Left lung (tissue), 10 donors: ENCODE data around the gene MARK1. TPM values are rescaled to one million over a fixed set of nuclear protein-coding genes. Genes with fewer than 3 reads are reported as not detected.

Experiments
- ATAC-seq: fragments of 200-7000 bp; cut with Tn5 transposase; one replicate; pipeline ENCODE4 v1.9.1; 2020; ENCODE audit warnings: moderate library complexity
- DNase-seq, 4 donors: peaks; one replicate each; pipeline ENCODE4 v3.0.0-alpha.2; 2013 to 2020
- H3K27ac ChIP-seq, 2 donors: fragments of 200-600 bp; sonication (generic) in 1 of 2; one replicate each; pipeline versions ENCODE4 v1.5.0 to v1.8.0; 2020 to 2021
- H3K27me3 ChIP-seq, 2 donors: fragments of 200-600 bp; sonication (generic) in 1 of 2; one replicate each; pipeline versions ENCODE4 v1.5.0 to v1.8.0; 2020 to 2021
- H3K36me3 ChIP-seq, 2 donors: fragments of 200-600 bp; sonication (generic) in 1 of 2; one replicate each; pipeline versions ENCODE4 v1.5.0 to v1.8.0; 2020 to 2021
- H3K4me1 ChIP-seq, 2 donors: fragments of 200-600 bp; one replicate each; pipeline ENCODE4 v1.8.0; 2021
- H3K4me3 ChIP-seq, 2 donors: fragments of 200-600 bp; sonication (generic) in 1 of 2; one replicate each; pipeline versions ENCODE4 v1.5.0 to v1.8.0; 2020 to 2021; ENCODE audit warnings: mild to moderate bottlenecking in 1 of 2
- H3K9me3 ChIP-seq, 2 donors: fragments of 200-600 bp; sonication (generic) in 1 of 2; one replicate each; pipeline versions ENCODE4 v1.5.0 to v1.8.0; 2020 to 2021
- CTCF ChIP-seq, 2 donors: fragments of 200-600 bp; sonication (generic) in 1 of 2; IDR thresholded peaks; one replicate each; pipeline versions ENCODE4 v1.5.0 to v1.8.0; 2021; ENCODE audit warnings: antibody characterized with exemption in 2 of 2
- intact Hi-C, 2 donors: fragments of 100-400 bp; cut with DNase I; formaldehyde crosslinking; loops; one replicate each; pipeline versions ENCODE4 v1.11.2 to v1.14.2; 2022
- polyA plus RNA-seq, 6 donors: library from polyadenylated mRNA; unstranded; fragments of 120-200 nt; gene quantifications; one replicate each; pipeline ENCODE4 v1.2.1, GENCODE V29; 2013; ENCODE audit not compliant: insufficient read length in 6 of 6
- total RNA-seq, 2 donors: library from RNA; stranded (reverse); fragmentation: NEBNext Ultra II Directional; extraction: Animal tissue kit (Norgen Biotek cat#: 25700); gene quantifications; one replicate each; pipeline ENCODE4 v1.2.1, GENCODE V29; 2021
- donor health status: DM: no; HTN: yes; CAD: no.
- donor health status: DM: no; HTN: no; CAD: no.

The MARK1 gene
- total and polyA plus RNA-seq, 8 donors = 3.1 to 9.7 (median 8.6) TPM

GRCh38 chr1:220572416-220572815, 44.5 kb downstream of the MARK1 start:
- intact Hi-C loops = no loop called here
- H3K9me3 ChIP-seq = peaks cover 0 to 21% of the 10 kb centered on the region in 2 donors
- no peak for ATAC-seq
- H3K27ac ChIP-seq = no peak overlapping the region
- H3K4me1 ChIP-seq = no peaks in the 10 kb centered on the region
- no peak overlapping the region for H3K4me3 ChIP-seq
- H3K27me3 ChIP-seq = no peaks in the 10 kb centered on the region
- H3K36me3 ChIP-seq = no peaks in the 10 kb centered on the region
- no peak for DNase-seq
- no peak for TF ChIP-seq CTCF (IDR thresholded peaks at IDR 0.05)

GRCh38 chr1:220573836-220574235, 45.9 kb downstream of the MARK1 start:
- H3K9me3 ChIP-seq = peaks cover 0 to 21% of the 10 kb centered on the region in 2 donors
- no peaks in the 10 kb centered on the region for H3K4me1 ChIP-seq
- no peaks in the 10 kb centered on the region for H3K36me3 ChIP-seq
- TF ChIP-seq CTCF (IDR thresholded peaks at IDR 0.05) = no peak
- intact Hi-C loops = no loop called here
- H3K4me3 ChIP-seq = no peak overlapping the region
- no peaks in the 10 kb centered on the region for H3K27me3 ChIP-seq
- DNase-seq (no peak), ATAC-seq (no peak)
- no peak overlapping the region for H3K27ac ChIP-seq

GRCh38 chr1:220575718-220576497, 48.0 kb downstream of the MARK1 start:
- no peak for TF ChIP-seq CTCF (IDR thresholded peaks at IDR 0.05)
- H3K9me3 ChIP-seq = peaks cover 0 to 21% of the 10 kb centered on the region in 2 donors
- no peaks in the 10 kb centered on the region for H3K36me3 ChIP-seq
- no peak for ATAC-seq
- DNase-seq = no peak
- no peaks in the 10 kb centered on the region for H3K4me1 ChIP-seq
- H3K4me3 ChIP-seq = no peak overlapping the region
- H3K27ac ChIP-seq = no peak overlapping the region
- no peaks in the 10 kb centered on the region for H3K27me3 ChIP-seq
- intact Hi-C loops = no loop called here

- Histone ChIP-seq H3K27me3 (no peaks in the 10 kb centered on the region), H3K27ac (no peak overlapping the region), H3K9me3 (peaks cover 0 to 21% of the 10 kb centered on the region in 2 donors), H3K4me3 (no peak overlapping the region), H3K36me3 (no peaks in the 10 kb centered on the region), H3K4me1 (no peaks in the 10 kb centered on the region)
- no peak for TF ChIP-seq CTCF (IDR thresholded peaks at IDR 0.05)
- ATAC-seq (no peak), DNase-seq (no peak)
- intact Hi-C loops = no loop called here
These were observed 50.0 kb downstream of the MARK1 start for GRCh38 chr1:220577926-220578325.

- Histone ChIP-seq H3K27me3 (no peaks in the 10 kb centered on the region), H3K36me3 (no peaks in the 10 kb centered on the region), H3K4me3 (no peak overlapping the region), H3K4me1 (no peaks in the 10 kb centered on the region), H3K27ac (no peak overlapping the region), H3K9me3 (peaks cover 0 to 7% of the 10 kb centered on the region in 2 donors)
- ATAC-seq (no peak), DNase-seq (no peak)
- TF ChIP-seq CTCF (IDR thresholded peaks at IDR 0.05) = no peak
- intact Hi-C loops = no loop called here
These were observed 51.4 kb downstream of the MARK1 start for GRCh38 chr1:220579317-220579716.
